HG03103 (cell line): ENCODE data around the gene GFI1B.
"Not testable (repeated sequence)": the region's sequence is repeated elsewhere in the genome, so short reads cannot be mapped to it uniquely, and the experiment has no call there.

ENCODE experiments used
- ATAC-seq: cut with Tn5 transposase; IDR thresholded peaks from one replicate; pipeline ENCODE4 v1.9.1; 2021; ENCODE audit warnings: low read depth; ENCODE audit not compliant: unreplicated experiment

The GFI1B gene

GRCh38 chr9:132965478-132965877 lies 13.0 kb upstream of the GFI1B start:
- ATAC-seq = no peak

GRCh38 chr9:132967908-132968307 lies 10.6 kb upstream of the GFI1B start:
- ATAC-seq = not testable (repeated sequence)

- ATAC-seq = no peak
Observed at GRCh38 chr9:132969783-132970182, 8.7 kb upstream of the GFI1B start.

- ATAC-seq = no peak
Observed at GRCh38 chr9:132970324-132971062, 8.0 kb upstream of the GFI1B start.

- no peak for ATAC-seq
Observed at GRCh38 chr9:132973166-132973565, 5.3 kb upstream of the GFI1B start.

- ATAC-seq = no peak
Observed at GRCh38 chr9:132973713-132974112, 4.8 kb upstream of the GFI1B start.

GRCh38 chr9:132975961-132976360 lies 2.5 kb upstream of the GFI1B start:
- no peak for ATAC-seq

GRCh38 chr9:132976571-132976970 lies 1.9 kb upstream of the GFI1B start:
- no peak for ATAC-seq

GRCh38 chr9:132978112-132978450 lies 413 bp upstream of the GFI1B start:
- ATAC-seq = no peak

- no peak for ATAC-seq
Observed at GRCh38 chr9:132980157-132980556, 1.7 kb downstream of the GFI1B start.

- no peak for ATAC-seq
Observed at GRCh38 chr9:132982458-132982857, 4.0 kb downstream of the GFI1B start.

GRCh38 chr9:132983491-132984201 lies 5.2 kb downstream of the GFI1B start:
- no peak for ATAC-seq

- ATAC-seq = no peak
Observed at GRCh38 chr9:132984202-132985070, 5.9 kb downstream of the GFI1B start.

GRCh38 chr9:132985071-132985350 lies 6.5 kb downstream of the GFI1B start:
- no peak for ATAC-seq

- ATAC-seq = no peak
Observed at GRCh38 chr9:132985489-132985888, 7.0 kb downstream of the GFI1B start.

GRCh38 chr9:132986114-132986513 lies 7.6 kb downstream of the GFI1B start:
- ATAC-seq = no peak

- no peak for ATAC-seq
Observed at GRCh38 chr9:132986640-132987620, 8.4 kb downstream of the GFI1B start.

GRCh38 chr9:132988244-132989013 lies 9.9 kb downstream of the GFI1B start:
- ATAC-seq = no peak

GRCh38 chr9:132989014-132989310 lies 10.5 kb downstream of the GFI1B start:
- no peak for ATAC-seq
